Spleen (tissue), 7 donors: ENCODE measurements around the gene MATN1.

ENCODE experiments used
- POLR2A ChIP-seq, 3 donors: fragments of 450-650 bp; IDR thresholded peaks; one replicate each; pipeline ENCODE4 v1.5.1; 2017; ENCODE audit warnings: antibody characterized with exemption in 3 of 3, mild to moderate bottlenecking in 1 of 3
- POLR2AphosphoS5 ChIP-seq, 3 donors: sonication (generic); formaldehyde crosslinking; IDR thresholded peaks; one replicate each; pipeline ENCODE4 v1.5.1; 2017; ENCODE audit warnings: antibody characterized with exemption in 3 of 3
- TF ChIP-seq, protein P1 (sequence below), 11 experiments: fragments of 200-600 bp in 7 of 11; fragments of 450-650 bp in 4 of 11; sonication (generic) in 4 of 11; IDR thresholded peaks in 8 of 11; conservative IDR thresholded peaks in 3 of 11; 1 replicate in 7 of 11; 2 replicates in 4 of 11; pipeline versions ENCODE4 v1.4.0 to v1.8.0; 2016 to 2021; ENCODE audit warnings: antibody characterized with exemption in 11 of 11, inconsistent platforms in 4 of 11, mild to moderate bottlenecking in 1 of 11
- donor health status: DM: no; HTN: no; CAD: no; lungs with moderate emphysema.
- donor health status: DM: no; HTN: no; CAD: no.
- donor health status: DM: no; HTN: no; CAD: no.

DNA sequence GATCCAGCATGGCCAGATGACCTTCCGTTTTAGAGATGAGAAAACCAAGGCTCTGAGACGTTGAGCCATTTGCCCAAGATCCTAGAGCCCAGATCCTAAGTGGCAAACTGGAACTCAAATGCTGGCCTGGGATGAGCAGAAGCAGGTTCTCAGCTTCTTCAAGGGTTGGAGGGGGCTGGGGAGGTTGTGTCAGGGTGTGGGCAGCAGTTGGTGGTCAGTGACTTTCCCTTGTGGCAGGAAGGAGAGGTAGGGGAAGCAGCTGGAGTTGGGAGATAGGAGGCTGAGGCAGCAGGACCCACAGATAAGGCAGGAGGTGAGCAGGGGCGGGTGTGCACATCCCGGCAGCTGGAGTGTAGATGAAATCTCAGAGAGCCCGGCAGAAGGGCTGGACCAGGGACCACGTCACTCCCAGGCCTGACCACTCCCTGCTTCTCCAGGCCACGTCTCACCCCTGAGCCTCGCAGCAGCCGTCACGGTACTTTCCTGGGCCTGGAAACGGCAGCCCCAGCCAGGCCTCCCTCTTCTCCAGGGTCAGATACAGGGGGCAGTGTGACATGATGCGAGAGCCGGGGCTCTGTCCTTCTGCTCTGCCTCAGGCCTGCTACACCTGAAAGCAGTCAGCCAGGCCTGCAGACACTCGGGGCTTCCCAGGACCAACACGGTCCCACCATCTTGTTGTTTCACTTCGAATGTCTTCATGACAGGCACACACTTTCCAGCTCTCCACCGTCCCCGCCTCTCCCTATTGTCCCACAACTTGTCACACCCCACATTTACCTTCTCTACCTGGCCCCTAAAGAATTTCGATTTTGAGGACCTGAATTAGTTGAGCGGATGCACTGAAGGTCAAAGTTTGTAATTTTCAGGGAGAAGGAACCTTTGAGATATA is 45.7 kb upstream of the MATN1 start:
- TF ChIP-seq POLR2AphosphoS5 (IDR thresholded peaks at IDR 0.05) (peak; percentile 68 to 89 (median 80)), POLR2A (IDR thresholded peaks at IDR 0.05) (no peak)
- TF ChIP-seq, protein P1, sequence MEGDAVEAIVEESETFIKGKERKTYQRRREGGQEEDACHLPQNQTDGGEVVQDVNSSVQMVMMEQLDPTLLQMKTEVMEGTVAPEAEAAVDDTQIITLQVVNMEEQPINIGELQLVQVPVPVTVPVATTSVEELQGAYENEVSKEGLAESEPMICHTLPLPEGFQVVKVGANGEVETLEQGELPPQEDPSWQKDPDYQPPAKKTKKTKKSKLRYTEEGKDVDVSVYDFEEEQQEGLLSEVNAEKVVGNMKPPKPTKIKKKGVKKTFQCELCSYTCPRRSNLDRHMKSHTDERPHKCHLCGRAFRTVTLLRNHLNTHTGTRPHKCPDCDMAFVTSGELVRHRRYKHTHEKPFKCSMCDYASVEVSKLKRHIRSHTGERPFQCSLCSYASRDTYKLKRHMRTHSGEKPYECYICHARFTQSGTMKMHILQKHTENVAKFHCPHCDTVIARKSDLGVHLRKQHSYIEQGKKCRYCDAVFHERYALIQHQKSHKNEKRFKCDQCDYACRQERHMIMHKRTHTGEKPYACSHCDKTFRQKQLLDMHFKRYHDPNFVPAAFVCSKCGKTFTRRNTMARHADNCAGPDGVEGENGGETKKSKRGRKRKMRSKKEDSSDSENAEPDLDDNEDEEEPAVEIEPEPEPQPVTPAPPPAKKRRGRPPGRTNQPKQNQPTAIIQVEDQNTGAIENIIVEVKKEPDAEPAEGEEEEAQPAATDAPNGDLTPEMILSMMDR (IDR thresholded peaks at IDR 0.05 in 8 of 11, conservative IDR thresholded peaks at IDR 0.05 in 3 of 11): no peak
